GM18861 (cell line): ENCODE results near the gene PER1.
"Not testable (repeated sequence)": the region's sequence is repeated elsewhere in the genome, so short reads cannot be mapped to it uniquely, and the experiment has no call there.

Experiments
- ATAC-seq: cut with Tn5 transposase; IDR thresholded peaks from one replicate; pipeline ENCODE4 v1.9.1; 2021; ENCODE audit not compliant: unreplicated experiment

The PER1 gene

GRCh38 chr17:8173056-8173870 is 21.1 kb upstream of the PER1 start:
- peak; percentile 66 for ATAC-seq

GRCh38 chr17:8170186-8170585 is 18.0 kb upstream of the PER1 start:
- not testable (repeated sequence) for ATAC-seq

- ATAC-seq, result no peak
These were observed 15.3 kb upstream of the PER1 start for GRCh38 chr17:8167526-8167925.

- ATAC-seq, result no peak
These were observed 14.5 kb upstream of the PER1 start for GRCh38 chr17:8166731-8167130.

- ATAC-seq, result no peak
These were observed 12.6 kb upstream of the PER1 start for GRCh38 chr17:8164815-8165131.

GRCh38 chr17:8163978-8164814 is 12.0 kb upstream of the PER1 start:
- ATAC-seq, result no peak

GRCh38 chr17:8162997-8163977 is 11.1 kb upstream of the PER1 start:
- ATAC-seq, result no peak

- no peak for ATAC-seq
These were observed 10.2 kb upstream of the PER1 start, which contains the start of gene VAMP2 for GRCh38 chr17:8162233-8162996. VAMP2 (minus strand) TSS chr17:8162948; CDS start chr17:8162879, 69 bp downstream.

GRCh38 chr17:8161289-8162232 is 9.4 kb upstream of the PER1 start:
- ATAC-seq, result no peak

GRCh38 chr17:8160741-8161221 is 8.6 kb upstream of the PER1 start:
- no peak for ATAC-seq

GRCh38 chr17:8160224-8160577 is 8.0 kb upstream of the PER1 start:
- ATAC-seq, result no peak

GRCh38 chr17:8159459-8160223 is 7.4 kb upstream of the PER1 start:
- ATAC-seq, result no peak

GRCh38 chr17:8159032-8159400 is 6.8 kb upstream of the PER1 start:
- no peak for ATAC-seq

- no peak for ATAC-seq
These were observed 6.2 kb upstream of the PER1 start for GRCh38 chr17:8158267-8159031.

- peak; percentile 57 for ATAC-seq
These were observed 4.2 kb upstream of the PER1 start for GRCh38 chr17:8156246-8156992.

- no peak for ATAC-seq
These were observed 3.7 kb upstream of the PER1 start for GRCh38 chr17:8155996-8156245.
